Neural cell (in vitro differentiated cells): ENCODE results near the gene LHFPL6. TPM values are rescaled to one million over a fixed set of nuclear protein-coding genes. Genes with fewer than 3 reads are reported as not detected.

ENCODE experiments used
- H2AFZ ChIP-seq: fragments of 200-600, 300-800 bp; sonication (generic), shearing (Covaris generic); 2 replicates; pipeline ENCODE4 v1.6.0; 2014; ENCODE audit warnings: low read depth, mild to moderate bottlenecking, antibody characterized with exemption, low read length, moderate library complexity
- H3F3A ChIP-seq: fragments of 200-600 bp; shearing (Covaris generic); 2 replicates; pipeline ENCODE4 v1.6.1; 2016; ENCODE audit warnings: mild to moderate bottlenecking, moderate library complexity, mixed read lengths, antibody characterized with exemption, low read length; ENCODE audit not compliant: insufficient read depth, poor library complexity, severe bottlenecking
- H3K27ac ChIP-seq: fragments of 200-600, 300-800 bp; sonication (generic), shearing (Covaris generic); 2 replicates; pipeline ENCODE4 v1.5.1; 2014; ENCODE audit warnings: mild to moderate bottlenecking, low read length, moderate library complexity
- H3K27me3 ChIP-seq: fragments of 300-800, 200-600 bp; sonication (generic), shearing (Covaris generic); 2 replicates; pipeline ENCODE4 v1.6.0; 2014; ENCODE audit warnings: mild to moderate bottlenecking, low read depth, low read length, moderate library complexity; ENCODE audit not compliant: insufficient read depth
- H3K36me3 ChIP-seq: fragments of 300-800, 200-600 bp; sonication (generic), shearing (Covaris generic); 2 replicates; pipeline ENCODE4 v1.5.1; 2014; ENCODE audit warnings: mild to moderate bottlenecking, antibody characterized with exemption, low read length, moderate library complexity; ENCODE audit not compliant: insufficient read depth
- H3K4me2 ChIP-seq: fragments of 300-800, 200-600 bp; sonication (generic), shearing (Covaris generic); 2 replicates; pipeline ENCODE4 v1.6.0; 2014; ENCODE audit warnings: mild to moderate bottlenecking, low read length
- H3K4me3 ChIP-seq: fragments of 300-800, 200-600 bp; sonication (generic), shearing (Covaris generic); 2 replicates; pipeline ENCODE4 v1.5.1; 2014; ENCODE audit warnings: mild to moderate bottlenecking, low read length, moderate library complexity
- H3K79me2 ChIP-seq: fragments of 200-600 bp; shearing (Covaris generic); replicated peaks from 2 replicates; pipeline ENCODE4 v1.6.0; 2014; ENCODE audit warnings: mild to moderate bottlenecking, low read length, moderate library complexity; ENCODE audit not compliant: insufficient read depth
- H3K9ac ChIP-seq: fragments of 300-800, 200-600 bp; sonication (generic), shearing (Covaris generic); 2 replicates; pipeline ENCODE4 v1.6.1; 2016; ENCODE audit warnings: mild to moderate bottlenecking, low read length, mixed read lengths
- H3K9me2 ChIP-seq: fragments of 200-600 bp; shearing (Covaris generic); 2 replicates; pipeline ENCODE4 v1.6.1; 2016; ENCODE audit warnings: mild to moderate bottlenecking, low read length, mixed read lengths; ENCODE audit not compliant: insufficient read depth
- H3K9me3 ChIP-seq: fragments of 200-600, 300-800 bp; sonication (generic), shearing (Covaris generic); 2 replicates; pipeline ENCODE4 v1.6.1; 2016; ENCODE audit warnings: mild to moderate bottlenecking, mixed run types, low read length, moderate library complexity, mixed read lengths
- H4K20me1 ChIP-seq: fragments of 200-600 bp; shearing (Covaris generic); 2 replicates; pipeline ENCODE4 v1.6.1; 2016; ENCODE audit warnings: mild to moderate bottlenecking, mixed run types; ENCODE audit not compliant: insufficient read depth
- CTCF ChIP-seq: fragments of 450-650 bp; IDR thresholded peaks from 2 replicates; pipeline ENCODE4 v1.5.1; 2014; ENCODE audit warnings: antibody characterized with exemption, mild to moderate bottlenecking, moderate library complexity; ENCODE audit not compliant: poor library complexity, severe bottlenecking
- EP300 ChIP-seq: fragments of 450-650 bp; conservative IDR thresholded peaks from 2 replicates; pipeline ENCODE4 v1.6.1; 2014; ENCODE audit warnings: antibody characterized with exemption, mild to moderate bottlenecking, moderate library complexity; ENCODE audit not compliant: poor library complexity, severe bottlenecking
- EZH2 ChIP-seq: fragments of 200-600, 300-800 bp; shearing (Covaris generic), sonication (generic); IDR thresholded peaks from 2 replicates; pipeline ENCODE4 v1.6.1; 2014; ENCODE audit warnings: antibody characterized with exemption, low read length, borderline replicate concordance, mild to moderate bottlenecking; ENCODE audit not compliant: insufficient read depth, poor library complexity, severe bottlenecking
- MXI1 ChIP-seq: fragments of 450-650 bp; conservative IDR thresholded peaks from 2 replicates; pipeline ENCODE4 v1.6.1; 2014; ENCODE audit warnings: antibody characterized with exemption, mild to moderate bottlenecking; ENCODE audit not compliant: poor library complexity, severe bottlenecking
- POLR2AphosphoS5 ChIP-seq: IDR thresholded peaks from 2 replicates; pipeline ENCODE4 v1.6.1; 2012
- RAD21 ChIP-seq: fragments of 450-650 bp; conservative IDR thresholded peaks from 2 replicates; pipeline ENCODE4 v1.6.1; 2014; ENCODE audit warnings: antibody characterized with exemption, mild to moderate bottlenecking, moderate library complexity
- REST ChIP-seq: IDR thresholded peaks from 2 replicates; pipeline ENCODE4 v1.6.1; 2012; ENCODE audit warnings: borderline replicate concordance
- SMC3 ChIP-seq: fragments of 450-650 bp; conservative IDR thresholded peaks from 2 replicates; pipeline ENCODE4 v1.6.1; 2014; ENCODE audit warnings: antibody characterized with exemption, mild to moderate bottlenecking, moderate library complexity; ENCODE audit not compliant: poor library complexity
- TAF1 ChIP-seq: IDR thresholded peaks from 2 replicates; pipeline ENCODE4 v1.6.1; 2012; ENCODE audit warnings: low read depth
- polyA plus RNA-seq: library from polyadenylated mRNA; depleted of rRNA; stranded (reverse); fragments of >200 nt; gene quantifications from 2 replicates; pipeline ENCODE4 v1.2.3, GENCODE V29; 2014

The LHFPL6 gene
- polyA plus RNA-seq, 1 donor from 2014 or later: 36.3 TPM

- Histone ChIP-seq H3K9me3 (no peaks in the 10 kb centered on the region), H3K79me2 (no peaks in the 10 kb centered on the region), H4K20me1 (no peaks in the 10 kb centered on the region), H3K36me3 (no peaks in the 10 kb centered on the region), H3K27me3 (no peaks in the 10 kb centered on the region), H3K27ac (no peak overlapping the region), H2AFZ (no peak overlapping the region), H3K4me2 (no peak overlapping the region), H3K9me2 (no peaks in the 10 kb centered on the region), H3F3A (no peaks in the 10 kb centered on the region), H3K4me3 (no peak overlapping the region), H3K9ac (no peak overlapping the region)
- TF ChIP-seq MXI1 (no peak), CTCF (no peak), EZH2 (no peak), POLR2AphosphoS5 (no peak), SMC3 (no peak), RAD21 (no peak), EP300 (no peak), REST (no peak), TAF1 (no peak)
These were observed 192.0 kb downstream of the LHFPL6 start for GRCh38 chr13:39410964-39411363.

GRCh38 chr13:39410096-39410901, 192.7 kb downstream of the LHFPL6 start:
- H3K9ac ChIP-seq: no peak overlapping the region
- H3K4me2 ChIP-seq: no peak overlapping the region
- no peaks in the 10 kb centered on the region for H3K27me3 ChIP-seq
- no peaks in the 10 kb centered on the region for H3K9me3 ChIP-seq
- no peak overlapping the region for H2AFZ ChIP-seq
- H3K36me3 ChIP-seq: no peaks in the 10 kb centered on the region
- H3K27ac ChIP-seq: no peak overlapping the region
- H3K9me2 ChIP-seq: no peaks in the 10 kb centered on the region
- no peaks in the 10 kb centered on the region for H3F3A ChIP-seq
- H3K79me2 ChIP-seq: no peaks in the 10 kb centered on the region
- no peak for TF ChIP-seq EP300
- TF ChIP-seq MXI1: no peak
- TF ChIP-seq POLR2AphosphoS5: no peak
- no peak for TF ChIP-seq TAF1
- TF ChIP-seq EZH2: no peak
- no peak for TF ChIP-seq RAD21
- TF ChIP-seq CTCF: no peak
- TF ChIP-seq REST: no peak
- TF ChIP-seq SMC3: no peak
- no peaks in the 10 kb centered on the region for H4K20me1 ChIP-seq
- H3K4me3 ChIP-seq: no peak overlapping the region
